ENCODE results near the gene SPTBN4.

The SPTBN4 gene

GRCh38 chr19:40442328-40443130 is 24.3 kb upstream of the SPTBN4 start:
- no peak for DNase-seq

- peak; percentile 100 for DNase-seq
Observed at GRCh38 chr19:40443131-40443999, 23.4 kb upstream of the SPTBN4 start.

- peak; percentile 96 for DNase-seq
Observed at GRCh38 chr19:40444000-40444824, 22.6 kb upstream of the SPTBN4 start, which contains the start of gene SERTAD3. TSS of gene SERTAD3 (minus strand) at chr19:40444335. CDS start at chr19:40442080, 2,255 bp downstream.

GRCh38 chr19:40444825-40445312 is 21.9 kb upstream of the SPTBN4 start:
- no peak for DNase-seq

- peak; percentile 22 for DNase-seq
Observed at GRCh38 chr19:40445780-40446262, 21.0 kb upstream of the SPTBN4 start.

- DNase-seq, result no peak
Observed at GRCh38 chr19:40446263-40446784, 20.5 kb upstream of the SPTBN4 start.

- no peak for DNase-seq
Observed at GRCh38 chr19:40449506-40449905, 17.3 kb upstream of the SPTBN4 start.

GRCh38 chr19:40450664-40451063 is 16.1 kb upstream of the SPTBN4 start:
- no peak for DNase-seq

GRCh38 chr19:40452016-40452415 is 14.8 kb upstream of the SPTBN4 start:
- no peak for DNase-seq

GRCh38 chr19:40453151-40453735 is 13.6 kb upstream of the SPTBN4 start:
- no peak for DNase-seq

- DNase-seq, result peak; percentile 21
Observed at GRCh38 chr19:40453943-40454342, 12.9 kb upstream of the SPTBN4 start.

GRCh38 chr19:40457048-40457447 is 9.8 kb upstream of the SPTBN4 start:
- DNase-seq, result no peak

GRCh38 chr19:40457953-40458596 is 8.7 kb upstream of the SPTBN4 start:
- no peak for DNase-seq

GRCh38 chr19:40458597-40458974 is 8.2 kb upstream of the SPTBN4 start:
- DNase-seq, result no peak

GRCh38 chr19:40460185-40460584 is 6.6 kb upstream of the SPTBN4 start:
- DNase-seq, result no peak

GRCh38 chr19:40461669-40462221 is 5.1 kb upstream of the SPTBN4 start:
- DNase-seq, result no peak

GRCh38 chr19:40463587-40464037 is 3.2 kb upstream of the SPTBN4 start:
- DNase-seq, result peak; percentile 34

GRCh38 chr19:40464059-40465024 is 2.5 kb upstream of the SPTBN4 start:
- peak; percentile 87 for DNase-seq

- peak; percentile 66 for DNase-seq
Observed at GRCh38 chr19:40465025-40465556, 1.7 kb upstream of the SPTBN4 start.
